BLaER1 (cell line): ENCODE results near the gene USP25.

Experiments
- H3K27ac ChIP-seq: shearing (Covaris generic); formaldehyde crosslinking; 2 replicates; pipeline ENCODE4 v1.8.1; 2022
- H3K27me3 ChIP-seq: shearing (Covaris generic); formaldehyde crosslinking; 2 replicates; pipeline ENCODE4 v1.8.1; 2022
- H3K36me3 ChIP-seq: shearing (Covaris generic); formaldehyde crosslinking; 2 replicates; pipeline ENCODE4 v1.8.1; 2022
- H3K4me1 ChIP-seq: shearing (Covaris generic); formaldehyde crosslinking; 2 replicates; pipeline ENCODE4 v1.8.1; 2022
- H3K4me2 ChIP-seq: shearing (Covaris generic); formaldehyde crosslinking; 2 replicates; pipeline ENCODE4 v1.8.1; 2022
- H3K4me3 ChIP-seq: shearing (Covaris generic); formaldehyde crosslinking; 2 replicates; pipeline ENCODE4 v1.8.1; 2022
- H3K9ac ChIP-seq: shearing (Covaris generic); formaldehyde crosslinking; 2 replicates; pipeline ENCODE4 v1.8.1; 2022
- H3K9me3 ChIP-seq: shearing (Covaris generic); formaldehyde crosslinking; 2 replicates; pipeline ENCODE4 v1.8.1; 2022
- H4K20me1 ChIP-seq: shearing (Covaris generic); formaldehyde crosslinking; 2 replicates; pipeline ENCODE4 v1.8.1; 2022
- Cebpa-rat ChIP-seq: shearing (Covaris generic); IDR thresholded peaks from 2 replicates; pipeline ENCODE4 v1.8.1; 2022

The USP25 gene

DNA sequence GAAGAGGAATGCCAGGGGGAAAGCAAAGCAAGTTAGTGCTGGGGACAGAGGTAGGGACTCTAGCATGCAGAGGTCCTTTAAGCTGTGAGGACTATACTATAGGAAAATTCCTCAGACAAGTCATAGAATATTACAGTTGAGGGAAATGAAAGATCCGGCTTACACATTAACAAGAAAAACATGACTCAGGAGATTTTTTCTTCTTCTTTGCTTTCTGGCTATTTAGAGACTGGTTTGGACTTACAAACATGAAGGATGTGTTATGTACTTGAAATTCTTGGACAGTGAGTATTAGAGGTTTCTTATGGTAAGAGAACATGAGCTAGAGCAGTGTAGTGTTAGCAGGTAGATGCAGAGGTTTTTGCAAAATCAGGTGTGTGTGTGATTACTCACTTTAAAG is 24.9 kb downstream of the USP25 start:
- no peak for TF ChIP-seq Cebpa-rat
- Histone ChIP-seq H3K4me2 (no peak overlapping the region), H3K9me3 (peaks cover 86% of the 10 kb centered on the region)

DNA sequence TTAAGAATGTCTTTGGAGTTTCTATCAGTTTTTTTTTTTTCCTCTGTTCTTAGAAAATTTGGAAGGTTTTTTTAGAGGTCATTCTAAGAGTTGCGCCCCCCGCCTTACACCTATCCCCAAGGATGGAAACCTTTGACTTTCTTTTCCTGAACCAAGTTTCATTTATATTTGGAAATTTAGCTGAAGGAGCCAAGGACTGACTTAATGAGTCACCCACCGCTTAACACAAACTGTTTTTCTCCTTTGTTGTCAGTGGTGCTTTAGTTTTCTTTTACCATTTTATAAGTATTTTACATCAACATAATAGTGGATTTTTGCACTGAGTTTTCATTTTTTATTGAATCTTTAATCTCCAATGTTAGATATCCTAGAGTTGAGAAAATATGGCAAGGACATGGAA is 25.3 kb downstream of the USP25 start:
- no peak overlapping the region for H3K4me3 ChIP-seq
- no peak overlapping the region for H3K27ac ChIP-seq
- no peak for TF ChIP-seq Cebpa-rat
- H4K20me1 ChIP-seq, result peaks cover 51% of the 10 kb centered on the region
- H3K4me2 ChIP-seq, result no peak overlapping the region
- H3K36me3 ChIP-seq, result peaks cover 41% of the 10 kb centered on the region
- H3K9me3 ChIP-seq, result peaks cover 86% of the 10 kb centered on the region
- no peak overlapping the region for H3K9ac ChIP-seq
- H3K27me3 ChIP-seq, result no peaks in the 10 kb centered on the region
- H3K4me1 ChIP-seq, result no peaks in the 10 kb centered on the region

More for the DNA sequence above, 24.9 kb downstream of the USP25 start:
- H3K4me1 ChIP-seq, result no peaks in the 10 kb centered on the region
- no peak overlapping the region for H3K4me3 ChIP-seq
- H3K9ac ChIP-seq, result no peak overlapping the region
- peaks cover 41% of the 10 kb centered on the region for H3K36me3 ChIP-seq
- no peaks in the 10 kb centered on the region for H3K27me3 ChIP-seq
- H4K20me1 ChIP-seq, result peaks cover 51% of the 10 kb centered on the region
- H3K27ac ChIP-seq, result no peak overlapping the region

DNA sequence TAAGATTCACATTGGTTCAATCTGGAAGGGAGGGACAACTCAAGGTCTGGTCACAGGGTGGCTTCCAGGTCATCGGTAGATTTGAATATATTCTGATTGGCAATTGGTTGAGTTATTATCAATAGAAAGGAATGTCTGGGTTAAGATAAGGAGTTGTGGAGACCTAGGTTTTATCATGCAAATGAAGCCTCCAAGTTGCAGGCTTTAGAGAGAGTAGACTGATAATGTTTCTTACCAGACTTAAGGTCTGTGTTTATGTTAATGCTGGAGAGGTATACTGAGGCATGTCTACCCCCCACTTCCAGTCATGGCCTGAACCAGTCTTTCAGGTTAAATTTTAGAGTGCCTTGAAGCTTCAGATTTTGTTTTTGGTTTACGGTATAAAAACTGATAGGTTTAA is 29.7 kb downstream of the USP25 start:
- Histone ChIP-seq H3K9ac (no peak overlapping the region), H3K36me3 (peaks cover 70% of the 10 kb centered on the region), H3K4me1 (no peaks in the 10 kb centered on the region), H3K4me3 (no peak overlapping the region), H3K9me3 (peaks cover 84% of the 10 kb centered on the region), H3K27me3 (no peaks in the 10 kb centered on the region), H3K4me2 (no peak overlapping the region), H4K20me1 (peaks cover 47% of the 10 kb centered on the region; the same call in 1 of the 2 replicates), H3K27ac (no peak overlapping the region)
- no peak for TF ChIP-seq Cebpa-rat

DNA sequence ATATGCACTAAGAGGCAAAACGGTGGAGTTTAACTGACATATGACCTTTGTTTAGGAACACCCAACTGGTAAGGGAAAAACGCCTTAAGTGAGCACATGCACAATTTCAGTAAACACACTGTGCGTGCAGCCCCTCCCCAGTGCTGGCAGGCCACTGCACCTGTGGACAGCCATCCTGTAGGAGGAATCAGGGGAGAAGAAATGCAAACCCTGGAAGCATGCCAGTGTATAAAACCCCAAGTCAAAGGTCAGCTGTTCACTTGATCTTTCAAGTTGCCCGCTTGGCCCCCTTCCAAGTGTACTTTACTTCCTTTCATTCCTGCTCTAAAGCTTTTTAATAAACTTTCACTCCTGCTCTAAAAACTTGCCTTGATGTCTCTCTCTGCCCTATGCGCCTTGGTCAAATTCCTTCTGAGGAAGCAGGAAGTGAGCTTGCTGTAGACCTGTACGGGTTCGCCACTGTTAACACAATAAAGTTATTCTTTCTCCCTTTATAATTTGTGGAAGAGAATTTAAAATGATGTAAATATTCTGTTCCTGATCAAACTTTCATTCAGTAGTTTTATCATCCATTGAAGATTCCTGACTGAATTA is 31.8 kb downstream of the USP25 start:
- peaks cover 67% of the 10 kb centered on the region for H3K36me3 ChIP-seq

DNA sequence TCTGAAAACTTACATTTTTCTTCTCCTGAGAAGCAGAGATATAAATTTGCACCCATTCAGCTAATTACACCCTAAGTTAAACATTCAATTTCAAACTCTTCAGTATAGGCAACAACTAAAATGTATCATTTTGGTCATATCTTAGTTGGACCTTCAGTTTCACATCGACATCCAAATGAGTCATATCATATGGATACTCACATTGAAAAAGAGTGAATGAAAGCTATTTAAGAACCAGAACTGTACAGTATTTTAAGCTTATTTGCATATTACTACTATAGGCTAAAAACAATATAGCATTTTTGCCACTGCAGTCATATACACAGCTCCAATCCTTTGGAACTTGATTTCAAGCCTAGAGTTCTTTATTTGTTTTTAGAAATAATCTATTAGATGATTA is 33.6 kb downstream of the USP25 start:
- Histone ChIP-seq H3K4me1 (no peaks in the 10 kb centered on the region), H3K27me3 (no peaks in the 10 kb centered on the region), H4K20me1 (peaks cover 27% of the 10 kb centered on the region; the same call in 1 of the 2 replicates)

More for the DNA sequence above, 31.8 kb downstream of the USP25 start:
- TF ChIP-seq Cebpa-rat, result no peak
- H3K9ac ChIP-seq, result no peak overlapping the region
- peaks cover 63% of the 10 kb centered on the region for H3K9me3 ChIP-seq
- no peak overlapping the region for H3K4me3 ChIP-seq
- H3K27ac ChIP-seq, result no peak overlapping the region
- no peaks in the 10 kb centered on the region for H3K4me1 ChIP-seq
- no peaks in the 10 kb centered on the region for H3K27me3 ChIP-seq
- no peak overlapping the region for H3K4me2 ChIP-seq
- H4K20me1 ChIP-seq, result peaks cover 27% of the 10 kb centered on the region; the same call in 1 of the 2 replicates

DNA sequence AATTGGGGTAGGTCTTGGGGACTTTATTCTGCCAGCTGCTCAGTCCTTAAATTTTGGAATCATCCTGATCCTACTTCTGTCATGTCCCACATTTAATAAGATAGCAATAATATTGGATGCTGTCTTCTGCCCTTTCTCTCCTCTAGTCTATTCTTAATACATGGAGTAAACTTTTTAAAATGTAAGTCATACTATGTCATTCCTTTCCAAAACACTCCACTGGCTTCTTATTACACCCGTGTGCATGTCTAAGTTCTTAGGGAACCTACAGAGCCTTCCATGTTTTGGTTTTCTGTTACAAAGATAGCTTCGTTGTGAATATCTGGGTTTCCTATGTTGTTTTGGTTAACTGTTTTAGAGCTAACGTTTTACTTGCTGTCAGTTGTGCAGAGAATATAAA is 35.1 kb downstream of the USP25 start:
- H3K9ac ChIP-seq, result no peak overlapping the region
- H4K20me1 ChIP-seq, result peaks cover 21% of the 10 kb centered on the region; the same call in 1 of the 2 replicates
- no peak for TF ChIP-seq Cebpa-rat
- H3K27ac ChIP-seq, result no peak overlapping the region
- no peak overlapping the region for H3K4me3 ChIP-seq
- H3K4me1 ChIP-seq, result no peaks in the 10 kb centered on the region
- H3K9me3 ChIP-seq, result peaks cover 31% of the 10 kb centered on the region
- H3K4me2 ChIP-seq, result no peak overlapping the region
- peaks cover 55% of the 10 kb centered on the region for H3K36me3 ChIP-seq
- H3K27me3 ChIP-seq, result no peaks in the 10 kb centered on the region

More for the DNA sequence above, 33.6 kb downstream of the USP25 start:
- peaks cover 45% of the 10 kb centered on the region for H3K9me3 ChIP-seq
- no peak overlapping the region for H3K9ac ChIP-seq
- no peak overlapping the region for H3K4me3 ChIP-seq
- H3K36me3 ChIP-seq, result peaks cover 61% of the 10 kb centered on the region
- no peak overlapping the region for H3K4me2 ChIP-seq
- no peak for TF ChIP-seq Cebpa-rat
- H3K27ac ChIP-seq, result no peak overlapping the region

DNA sequence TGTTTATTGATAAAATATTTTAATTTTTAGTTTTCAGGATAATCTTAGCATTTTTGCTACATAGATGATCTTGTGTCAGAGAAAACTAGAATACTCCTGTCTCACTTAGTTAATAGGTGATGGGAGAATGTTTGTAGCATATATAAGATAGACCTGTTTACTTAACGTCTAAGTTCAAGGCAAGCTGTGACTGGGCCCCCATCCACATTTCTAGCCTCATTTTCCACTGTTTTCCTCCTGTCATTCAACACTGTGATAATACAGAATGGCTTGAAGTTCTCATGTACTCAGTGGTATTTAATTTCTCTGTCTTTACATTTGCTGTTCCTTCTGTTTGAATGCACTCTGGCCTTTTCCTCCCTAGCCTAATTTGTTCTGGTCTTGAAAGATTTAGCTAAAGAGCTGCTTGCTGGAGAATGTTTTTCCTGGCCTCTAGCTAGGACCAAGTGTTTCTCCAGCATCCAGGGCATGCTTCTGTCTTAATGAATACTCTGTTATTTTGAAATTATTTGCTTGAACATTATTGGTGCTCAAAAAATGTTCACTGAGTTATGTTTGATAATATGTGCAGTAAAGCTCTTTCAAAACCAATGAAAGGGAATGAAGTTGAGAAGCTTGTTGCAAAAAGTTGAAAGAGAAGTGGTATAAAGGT is 37.3 kb downstream of the USP25 start:
- Histone ChIP-seq H4K20me1 (peaks cover 5% of the 10 kb centered on the region; the same call in 1 of the 2 replicates), H3K4me3 (no peak overlapping the region), H3K9me3 (peaks cover 13% of the 10 kb centered on the region), H3K27ac (no peak overlapping the region), H3K27me3 (no peaks in the 10 kb centered on the region), H3K4me1 (no peaks in the 10 kb centered on the region), H3K4me2 (no peak overlapping the region), H3K36me3 (peaks cover 55% of the 10 kb centered on the region), H3K9ac (no peak overlapping the region)
- no peak for TF ChIP-seq Cebpa-rat

DNA sequence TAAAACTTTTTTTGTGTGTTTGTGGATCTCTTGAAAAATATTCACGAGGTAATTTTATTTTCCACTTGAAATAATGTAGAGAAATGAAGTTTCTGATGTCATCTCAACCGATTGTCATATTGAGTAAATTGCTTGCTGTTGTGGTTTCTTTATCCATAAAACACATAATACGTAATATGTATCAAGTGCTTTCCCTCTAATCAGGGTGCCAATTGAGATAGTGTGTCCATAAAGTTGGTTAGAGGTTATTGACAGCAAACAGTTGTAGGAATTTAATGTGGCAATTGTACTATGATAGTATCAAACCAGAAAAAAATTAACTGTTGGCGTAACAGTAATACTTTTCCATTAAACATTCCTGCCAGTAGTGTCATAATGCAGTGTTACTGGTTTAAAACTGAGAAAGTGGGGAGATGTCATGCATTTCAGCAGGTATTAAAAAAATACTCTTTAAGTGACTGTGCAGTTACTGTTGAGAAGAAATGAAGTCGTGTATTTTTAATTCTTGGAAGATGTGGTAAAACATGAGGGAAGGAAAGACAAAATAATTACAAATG is 38.3 kb downstream of the USP25 start:
- Histone ChIP-seq H3K36me3 (peaks cover 50% of the 10 kb centered on the region), H3K9me3 (peaks cover 8% of the 10 kb centered on the region), H3K27me3 (no peaks in the 10 kb centered on the region), H3K9ac (no peak overlapping the region), H3K4me3 (no peak overlapping the region), H3K27ac (no peak overlapping the region), H4K20me1 (no peaks in the 10 kb centered on the region), H3K4me2 (no peak overlapping the region), H3K4me1 (no peaks in the 10 kb centered on the region)
- no peak for TF ChIP-seq Cebpa-rat

DNA sequence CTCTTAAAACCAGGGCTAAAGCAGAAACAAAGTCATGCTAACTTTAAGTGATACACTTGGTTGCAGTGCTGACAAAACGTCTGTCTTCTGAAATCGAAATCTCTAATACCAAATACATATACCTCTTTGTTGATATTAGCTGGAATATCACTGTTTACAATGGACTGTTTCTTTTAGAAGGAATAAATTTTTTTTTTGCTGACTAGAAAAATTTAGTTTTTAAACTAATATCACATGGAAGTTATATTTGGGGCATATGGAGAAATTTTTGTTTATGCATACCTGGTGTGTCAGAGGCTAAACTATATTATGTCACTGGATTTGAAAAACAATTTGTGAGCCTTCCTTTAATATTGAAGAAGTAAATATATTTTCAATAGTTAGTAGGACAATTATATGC is 39.1 kb downstream of the USP25 start:
- H4K20me1 ChIP-seq, result no peaks in the 10 kb centered on the region
- H3K9me3 ChIP-seq, result peaks cover 7% of the 10 kb centered on the region; the same call in 1 of the 2 replicates
- H3K27ac ChIP-seq, result no peak overlapping the region
- no peak overlapping the region for H3K4me3 ChIP-seq
- TF ChIP-seq Cebpa-rat, result no peak
- peaks cover 47% of the 10 kb centered on the region for H3K36me3 ChIP-seq
- no peaks in the 10 kb centered on the region for H3K27me3 ChIP-seq
- no peak overlapping the region for H3K9ac ChIP-seq
- H3K4me1 ChIP-seq, result no peaks in the 10 kb centered on the region
- no peak overlapping the region for H3K4me2 ChIP-seq

DNA sequence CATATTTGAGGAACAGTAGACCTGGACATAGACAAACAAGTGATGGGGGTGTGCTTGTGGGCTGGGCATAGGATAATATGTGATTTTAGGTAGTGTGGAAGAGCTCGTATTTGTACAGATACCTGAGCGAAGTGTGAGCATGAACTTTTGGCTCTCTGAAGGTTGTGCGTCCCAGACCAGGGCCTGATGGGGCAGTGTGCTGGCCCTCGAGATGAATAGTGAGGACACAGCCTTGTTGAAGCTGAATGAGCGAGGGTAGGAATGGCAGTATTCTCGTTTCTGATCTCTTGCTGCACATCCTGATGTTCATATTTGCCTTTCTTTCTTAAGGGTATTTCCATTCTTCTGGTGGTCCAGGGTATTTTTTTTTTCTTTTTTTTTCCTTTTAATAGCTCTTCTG is 41.5 kb downstream of the USP25 start:
- Histone ChIP-seq H4K20me1 (no peaks in the 10 kb centered on the region), H3K4me2 (no peak overlapping the region), H3K9me3 (peaks cover 11% of the 10 kb centered on the region; the same call in 1 of the 2 replicates), H3K4me1 (no peaks in the 10 kb centered on the region), H3K27me3 (no peaks in the 10 kb centered on the region), H3K4me3 (no peak overlapping the region), H3K36me3 (peaks cover 51% of the 10 kb centered on the region), H3K27ac (no peak overlapping the region), H3K9ac (no peak overlapping the region)
- no peak for TF ChIP-seq Cebpa-rat
